Endothelial cell of umbilical vein (primary cell): ENCODE results near the gene VCL. TPM values are rescaled to one million over a fixed set of nuclear protein-coding genes. Genes with fewer than 3 reads are reported as not detected.

ENCODE experiments used
- BruUV-seq: library from RNA; stranded (reverse); fragments of 400-500 nt; replicated peaks from 2 replicates; lab custom pipeline; 2021; lab: Mats Ljungman, UMichigan
- CTCF ChIA-PET: fragments of 300-600, 350-600 bp; sonication (Branson Sonifier 250); formaldehyde crosslinking; loops from one replicate; lab custom pipeline; 2021; ENCODE audit warnings: antibody characterized with exemption, inconsistent platforms; lab: Charles Lee
- POLR2A ChIA-PET: fragments of 300-600, 350-600 bp; sonication (Branson Sonifier 250); formaldehyde crosslinking; loops from one replicate; lab custom pipeline; 2021; ENCODE audit warnings: antibody characterized with exemption, inconsistent platforms; lab: Charles Lee
- DNase-seq: peaks from one replicate; pipeline ENCODE4 v3.0.0-alpha.2; 2011; ENCODE audit warnings: low read depth, low spot score
- FAIRE-seq: peaks from 2 replicates; lab custom pipeline; 2011; peaks lifted over from hg19 to GRCh38; lab: Jason Lieb, UNC
- H2AFZ ChIP-seq: 2 replicates; pipeline ENCODE4 v1.6.0; 2012; ENCODE audit warnings: low read depth, low read length, control low read depth, inconsistent platforms
- H3K27ac ChIP-seq: 2 replicates; pipeline ENCODE4 v1.5.1; 2011; ENCODE audit warnings: low read depth, mild to moderate bottlenecking, control low read depth, low read length, moderate library complexity; ENCODE audit not compliant: insufficient read depth
- H3K27me3 ChIP-seq, 2 experiments: 2 replicates each; pipeline versions ENCODE4 v1.6.0 to v1.6.1; 2011; ENCODE audit warnings: low read length in 2 of 2, mixed read lengths in 1 of 2; ENCODE audit not compliant: control insufficient read depth in 2 of 2, insufficient read depth in 2 of 2
- H3K36me3 ChIP-seq, 2 experiments: 2 replicates in 1 of 2; 3 replicates in 1 of 2; pipeline ENCODE4 v1.5.1; 2011; ENCODE audit warnings: low read length in 2 of 2, mild to moderate bottlenecking in 1 of 2, moderate library complexity in 1 of 2; ENCODE audit not compliant: control insufficient read depth in 2 of 2, insufficient read depth in 2 of 2; ENCODE audit errors: extremely low read depth in 1 of 2
- H3K4me1 ChIP-seq: 3 replicates; pipeline ENCODE4 v1.5.1; 2011; ENCODE audit warnings: mild to moderate bottlenecking, low read length; ENCODE audit not compliant: control insufficient read depth, insufficient read depth; ENCODE audit errors: extremely low read depth
- H3K4me2 ChIP-seq: 2 replicates; pipeline ENCODE4 v1.6.1; 2011; ENCODE audit warnings: low read length, control low read depth, mixed read lengths; ENCODE audit not compliant: insufficient read depth
- H3K4me3 ChIP-seq, 3 experiments: fragments of 200-600 bp in 1 of 3; sonication (generic), shearing (Covaris generic) in 1 of 3; replicated peaks in 1 of 3; 2 replicates each; pipeline ENCODE4 v1.5.1; 2011 to 2016; ENCODE audit warnings: control low read depth in 3 of 3, low read length in 3 of 3, mild to moderate bottlenecking in 2 of 3, inconsistent platforms in 1 of 3, low read depth in 1 of 3, moderate library complexity in 1 of 3; ENCODE audit not compliant: insufficient read depth in 1 of 3
- H3K79me2 ChIP-seq: 2 replicates; pipeline ENCODE4 v1.6.0; 2012; ENCODE audit warnings: low read length, inconsistent platforms; ENCODE audit not compliant: control insufficient read depth, insufficient read depth
- H3K9ac ChIP-seq: replicated peaks from 2 replicates; pipeline ENCODE3; 2011; ENCODE audit warnings: low read length, control low read depth; ENCODE audit not compliant: insufficient read depth; ENCODE audit errors: extremely low read depth
- H3K9me1 ChIP-seq: replicated peaks from 3 replicates; pipeline ENCODE4 v1.6.0; 2011; ENCODE audit warnings: mild to moderate bottlenecking, low read length; ENCODE audit not compliant: control insufficient read depth, insufficient read depth; ENCODE audit errors: extremely low read depth
- H3K9me3 ChIP-seq: replicated peaks from 2 replicates; pipeline ENCODE4 v1.5.1; 2012; ENCODE audit warnings: low read length, inconsistent platforms; ENCODE audit not compliant: control insufficient read depth, insufficient read depth
- H4K20me1 ChIP-seq: replicated peaks from 2 replicates; pipeline ENCODE3; 2011; ENCODE audit warnings: mild to moderate bottlenecking, low read length; ENCODE audit not compliant: control insufficient read depth, insufficient read depth; ENCODE audit errors: extremely low read depth
- EZH2 ChIP-seq: IDR thresholded peaks from 2 replicates; pipeline ENCODE4 v1.6.1; 2012; ENCODE audit warnings: borderline replicate concordance, low read depth, mild to moderate bottlenecking, moderate library complexity, low read length, inconsistent platforms; ENCODE audit not compliant: severe bottlenecking
- FOS ChIP-seq: IDR thresholded peaks from 2 replicates; pipeline ENCODE4 v1.6.1; 2011; ENCODE audit warnings: mild to moderate bottlenecking, low read length, moderate library complexity, borderline replicate concordance; ENCODE audit not compliant: insufficient read depth
- GATA2 ChIP-seq: IDR thresholded peaks from 2 replicates; pipeline ENCODE4 v1.7.0; 2011; ENCODE audit warnings: low read depth, mild to moderate bottlenecking, moderate library complexity, mixed read lengths, low read length; ENCODE audit not compliant: insufficient read length, insufficient read depth
- JUN ChIP-seq: IDR thresholded peaks from 2 replicates; pipeline ENCODE4 v1.6.1; 2011; ENCODE audit warnings: borderline replicate concordance, low read depth; ENCODE audit not compliant: insufficient read length, insufficient read depth
- MAX ChIP-seq: IDR thresholded peaks from 2 replicates; pipeline ENCODE4 v1.6.1; 2011; ENCODE audit not compliant: insufficient read depth, insufficient read length
- MYC ChIP-seq: IDR thresholded peaks from one replicate; pipeline ENCODE4 v1.6.1; 2011; ENCODE audit warnings: mild to moderate bottlenecking, low read depth, low read length
- POLR2A ChIP-seq: IDR thresholded peaks from 2 replicates; pipeline ENCODE4 v1.6.1; 2012; ENCODE audit warnings: low read depth, mild to moderate bottlenecking, control low read depth, low read length
- POLR2AphosphoS5 ChIP-seq: IDR thresholded peaks from 2 replicates; pipeline ENCODE4 v1.6.1; 2012; ENCODE audit warnings: low read depth, mild to moderate bottlenecking, control low read depth, low read length, moderate library complexity; ENCODE audit not compliant: insufficient read depth
- dilution Hi-C: fragments of 300-500 bp; cut with MboI; formaldehyde crosslinking; loops from one replicate; pipeline ENCODE4 v1.15.0; 2019; ENCODE audit warnings: low sequenced_read_pairs; ENCODE audit not compliant: extremely low pct_ligation_motif_present
- intact Hi-C: fragments of 100-400 bp; cut with micrococcal nuclease; formaldehyde crosslinking; loops from one replicate; pipeline ENCODE4 v1.10.0; 2022
- polyA plus RNA-seq, 4 experiments: library from polyadenylated mRNA; depleted of rRNA in 3 of 4; stranded (reverse) in 3 of 4; unstranded in 1 of 4; fragments of >200 nt; gene quantifications; 2 replicates each; pipeline versions ENCODE4 v1.2.1 to v1.2.3, GENCODE V29; 2011 to 2012; ENCODE audit warnings: missing spikeins in 1 of 4
- total RNA-seq: library from RNA; stranded (reverse); gene quantifications from 2 replicates; pipeline ENCODE4 v1.2.3, GENCODE V29; 2021
- TF ChIP-seq, protein P1 (sequence below), 2 donors: IDR thresholded peaks; 1 replicate in 1 of 2; 2 replicates in 1 of 2; pipeline ENCODE4 v1.5.1; 2011; ENCODE audit warnings: low read length in 2 of 2, mild to moderate bottlenecking in 2 of 2, moderate library complexity in 2 of 2, control low read depth in 1 of 2, inconsistent platforms in 1 of 2, low read depth in 1 of 2; ENCODE audit not compliant: insufficient read depth in 1 of 2; ENCODE audit errors: extremely low read depth in 1 of 2

Gene VCL
- total and polyA plus RNA-seq, 2 donors (not counting 3 experiments of a cell fraction or from before 2014, with no cell fraction given), result 95.4 to 231 TPM

- DNase-seq, result peak; percentile 34
- Histone ChIP-seq H4K20me1 (no peaks in the 10 kb centered on the region), H3K27me3 (no peaks in the 10 kb centered on the region), H3K4me3 (no peak overlapping the region), H3K4me2 (no peak overlapping the region), H3K9me3 (no peaks in the 10 kb centered on the region), H3K4me1 (peaks cover 7% of the 10 kb centered on the region), H2AFZ (no peak overlapping the region), H3K79me2 (peaks cover 56% of the 10 kb centered on the region), H3K36me3 (peaks cover 2 to 13% of the 10 kb centered on the region in 2 experiments), H3K9me1 (no peaks in the 10 kb centered on the region), H3K9ac (no peak overlapping the region), H3K27ac (no peak overlapping the region)
- BruUV-seq, result no TSS peak
- dilution Hi-C loops, result no loop called here
- FAIRE-seq, result no peak
- CTCF ChIA-PET, result interaction anchor here (0.7 to 3.3 kb wide), 12 partner anchors 8 to 153 kb away, joined by 3 to 22 read pairs (median 6); no protein-coding TSS in a partner anchor
- POLR2A ChIA-PET, result no interaction called here
- no peak for TF ChIP-seq POLR2AphosphoS5
- no peak for TF ChIP-seq MAX
- TF ChIP-seq, protein P1, sequence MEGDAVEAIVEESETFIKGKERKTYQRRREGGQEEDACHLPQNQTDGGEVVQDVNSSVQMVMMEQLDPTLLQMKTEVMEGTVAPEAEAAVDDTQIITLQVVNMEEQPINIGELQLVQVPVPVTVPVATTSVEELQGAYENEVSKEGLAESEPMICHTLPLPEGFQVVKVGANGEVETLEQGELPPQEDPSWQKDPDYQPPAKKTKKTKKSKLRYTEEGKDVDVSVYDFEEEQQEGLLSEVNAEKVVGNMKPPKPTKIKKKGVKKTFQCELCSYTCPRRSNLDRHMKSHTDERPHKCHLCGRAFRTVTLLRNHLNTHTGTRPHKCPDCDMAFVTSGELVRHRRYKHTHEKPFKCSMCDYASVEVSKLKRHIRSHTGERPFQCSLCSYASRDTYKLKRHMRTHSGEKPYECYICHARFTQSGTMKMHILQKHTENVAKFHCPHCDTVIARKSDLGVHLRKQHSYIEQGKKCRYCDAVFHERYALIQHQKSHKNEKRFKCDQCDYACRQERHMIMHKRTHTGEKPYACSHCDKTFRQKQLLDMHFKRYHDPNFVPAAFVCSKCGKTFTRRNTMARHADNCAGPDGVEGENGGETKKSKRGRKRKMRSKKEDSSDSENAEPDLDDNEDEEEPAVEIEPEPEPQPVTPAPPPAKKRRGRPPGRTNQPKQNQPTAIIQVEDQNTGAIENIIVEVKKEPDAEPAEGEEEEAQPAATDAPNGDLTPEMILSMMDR (IDR thresholded peaks at IDR 0.05; ENCODE audit: extremely low read depth in 1 of 2, insufficient read depth in 1 of 2, low read depth in 1 of 2, low read length in 2 of 2), result no peak
- no peak for TF ChIP-seq MYC
- no peak for TF ChIP-seq JUN
- TF ChIP-seq POLR2A, result no peak
- TF ChIP-seq FOS, result no peak
- TF ChIP-seq GATA2, result no peak
- no peak for TF ChIP-seq EZH2
- intact Hi-C loops, result no loop called here
Measured at GRCh38 chr10:74039561-74040145, 41.7 kb downstream of the VCL start.
